Umbilical cord (tissue), 2 donors: ENCODE measurements around the gene CMA1. TPM values are rescaled to one million over a fixed set of nuclear protein-coding genes. Genes with fewer than 3 reads are reported as not detected.
"Not testable (repeated sequence)": the region's sequence is repeated elsewhere in the genome, so short reads cannot be mapped to it uniquely, and the experiment has no call there.

ENCODE experiments used
- DNase-seq: peaks from one replicate; pipeline ENCODE4 v3.0.0-alpha.2; 2015; ENCODE audit warnings: low spot score
- total RNA-seq: library from RNA; depleted of rRNA; stranded (reverse); fragments of >200 nt; gene quantifications from one replicate; pipeline ENCODE4 v1.2.3, GENCODE V29; 2014; ENCODE audit warnings: low replicate concordance; ENCODE audit not compliant: insufficient read depth

Gene CMA1
- total RNA-seq: not detected

DNA sequence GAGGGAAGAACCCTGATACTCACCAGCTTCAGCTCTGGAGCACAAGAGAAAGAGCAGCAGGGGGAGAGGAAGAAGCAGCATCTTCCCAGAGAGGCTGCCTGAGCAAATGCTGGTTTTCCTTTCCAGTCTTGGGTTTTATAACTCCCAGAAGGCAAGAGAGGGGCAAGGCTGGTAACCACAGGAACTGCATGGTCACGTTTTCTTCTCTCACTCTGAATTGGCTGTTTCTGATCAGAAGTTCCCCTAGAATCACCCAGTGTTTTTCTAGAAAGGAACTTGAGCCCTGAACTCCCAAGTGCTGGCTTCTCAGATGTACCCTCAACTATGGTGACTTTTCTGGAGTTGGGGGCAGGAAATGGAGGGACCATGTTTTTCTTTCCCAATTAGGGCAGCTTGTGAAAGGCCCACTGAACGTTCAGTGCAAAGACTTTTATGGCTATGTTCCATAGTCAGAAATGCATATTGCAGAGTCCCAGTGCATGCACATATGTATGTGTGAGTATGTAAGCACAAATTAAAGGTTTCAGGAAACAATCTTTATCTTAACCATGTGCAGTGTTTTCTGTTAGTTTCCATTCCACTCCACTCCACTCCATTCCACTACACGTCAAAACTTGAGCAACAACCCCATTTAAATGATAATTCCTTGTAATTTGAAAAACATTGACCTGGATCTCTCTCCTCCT lies at the start of gene CMA1:
Gene CMA1 (minus strand): TSS at position 111 of the 686 bp plus-strand sequence. CDS start 30 bp downstream, at position 81.
- no peak for DNase-seq

DNA sequence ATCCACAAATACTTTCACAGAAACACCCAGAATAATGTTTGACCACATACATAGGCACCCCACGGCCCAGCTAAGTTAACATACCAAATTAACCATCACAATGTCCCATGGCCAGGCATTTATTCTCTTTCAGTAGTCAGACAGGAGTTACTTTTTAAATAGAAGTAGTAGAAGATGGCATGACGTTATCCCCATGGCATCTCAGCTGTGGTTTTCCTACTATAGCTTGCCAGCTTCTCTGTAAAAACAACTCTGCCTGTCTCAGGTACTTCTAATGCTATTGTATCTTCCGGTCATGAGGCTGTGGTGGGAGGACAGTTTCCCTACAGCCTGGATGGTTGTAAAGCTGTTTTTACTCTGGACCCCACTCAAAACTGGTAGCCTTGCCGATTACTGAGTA lies 48.7 kb upstream of the CMA1 start:
- no peak for DNase-seq

DNA sequence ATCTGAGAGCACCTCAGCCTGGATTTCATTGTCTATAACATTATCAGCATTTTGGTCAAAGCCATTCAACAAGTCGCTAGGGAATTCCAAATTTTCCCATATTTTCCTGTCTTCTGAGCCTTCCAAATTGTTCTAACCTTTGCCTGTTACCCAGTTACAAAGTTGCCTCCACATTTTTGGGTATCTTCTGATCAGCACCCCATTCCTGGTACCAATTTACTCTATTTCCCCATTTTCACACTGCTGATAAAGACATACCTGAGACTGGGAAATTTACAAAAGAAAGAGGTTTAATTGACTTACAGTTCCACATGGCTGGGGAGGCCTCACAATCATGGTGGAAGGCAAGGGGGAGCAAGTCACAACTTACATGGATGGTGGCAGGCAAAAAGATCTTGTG lies 41.0 kb upstream of the CMA1 start:
- DNase-seq: not testable (repeated sequence)

- no peak for DNase-seq
These were observed 34.4 kb upstream of the CMA1 start for GRCh38 chr14:24542346-24542936.

- DNase-seq: no peak
These were observed 27.7 kb upstream of the CMA1 start for GRCh38 chr14:24535737-24536136.

GRCh38 chr14:24534286-24534685 lies 26.2 kb upstream of the CMA1 start:
- DNase-seq: no peak

- DNase-seq: not testable (repeated sequence)
These were observed 18.0 kb upstream of the CMA1 start for GRCh38 chr14:24525877-24526620.

- DNase-seq: no peak
These were observed 10.8 kb upstream of the CMA1 start for GRCh38 chr14:24518851-24519250.

- DNase-seq: no peak
These were observed 6.1 kb upstream of the CMA1 start for GRCh38 chr14:24514209-24514608.

DNA sequence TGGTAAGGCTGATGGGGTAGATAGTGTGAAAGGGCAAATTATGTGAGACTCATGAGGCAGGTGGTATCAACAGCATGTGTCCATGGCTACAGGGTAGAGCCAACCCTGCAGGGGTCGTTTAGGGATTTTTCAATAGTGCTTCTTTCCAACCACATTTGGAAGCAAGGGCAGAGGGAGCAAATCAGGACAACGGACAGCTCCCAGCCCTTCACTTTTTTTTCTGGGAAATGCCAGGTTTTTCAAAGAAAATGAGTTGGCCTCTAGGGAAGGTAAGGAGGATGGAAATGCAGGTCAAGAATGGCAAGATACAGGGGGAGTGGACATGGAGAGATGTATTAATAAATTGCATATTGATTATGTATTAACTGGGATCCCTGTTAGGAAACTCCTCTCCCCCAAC lies 4.9 kb upstream of the CMA1 start:
- DNase-seq: no peak

GRCh38 chr14:24506443-24506842 lies 1.6 kb downstream of the CMA1 start:
- DNase-seq: no peak

GRCh38 chr14:24504425-24504950 lies 3.6 kb downstream of the CMA1 start:
- no peak for DNase-seq

GRCh38 chr14:24491586-24492408 lies 16.3 kb downstream of the CMA1 start:
- not testable (repeated sequence) for DNase-seq

- no peak for DNase-seq
These were observed 24.3 kb downstream of the CMA1 start for GRCh38 chr14:24483604-24484252.

DNA sequence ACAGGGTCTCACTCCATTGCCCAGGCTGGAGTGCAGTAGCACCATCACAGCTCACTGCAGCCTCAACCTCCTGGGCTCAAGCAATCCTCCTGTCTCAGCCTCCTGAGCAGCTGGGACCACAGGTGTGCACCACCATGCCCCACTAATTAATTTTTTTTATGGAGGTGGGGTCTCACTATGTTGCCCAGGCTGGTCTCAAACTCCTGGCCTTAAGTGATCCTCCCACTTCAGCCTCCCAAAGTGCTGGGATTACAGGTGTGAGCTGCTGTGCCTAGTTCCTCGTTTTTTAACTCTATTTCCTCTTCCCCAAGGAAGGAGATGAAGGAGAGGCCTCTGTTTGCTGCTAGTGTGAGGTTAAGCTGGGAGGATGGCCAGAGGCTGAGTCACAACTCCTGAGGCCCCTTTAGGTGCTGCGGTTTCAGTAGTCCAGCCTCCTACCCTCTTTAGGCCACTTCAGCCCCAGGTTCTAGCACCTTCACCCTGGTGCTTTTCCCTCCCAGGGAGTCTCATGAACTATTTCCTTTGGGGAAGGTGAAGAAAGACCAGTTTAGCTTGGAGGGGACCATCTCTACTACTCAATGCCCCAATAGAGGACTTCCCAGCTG lies 25.3 kb downstream of the CMA1 start:
- DNase-seq: not testable (repeated sequence)

DNA sequence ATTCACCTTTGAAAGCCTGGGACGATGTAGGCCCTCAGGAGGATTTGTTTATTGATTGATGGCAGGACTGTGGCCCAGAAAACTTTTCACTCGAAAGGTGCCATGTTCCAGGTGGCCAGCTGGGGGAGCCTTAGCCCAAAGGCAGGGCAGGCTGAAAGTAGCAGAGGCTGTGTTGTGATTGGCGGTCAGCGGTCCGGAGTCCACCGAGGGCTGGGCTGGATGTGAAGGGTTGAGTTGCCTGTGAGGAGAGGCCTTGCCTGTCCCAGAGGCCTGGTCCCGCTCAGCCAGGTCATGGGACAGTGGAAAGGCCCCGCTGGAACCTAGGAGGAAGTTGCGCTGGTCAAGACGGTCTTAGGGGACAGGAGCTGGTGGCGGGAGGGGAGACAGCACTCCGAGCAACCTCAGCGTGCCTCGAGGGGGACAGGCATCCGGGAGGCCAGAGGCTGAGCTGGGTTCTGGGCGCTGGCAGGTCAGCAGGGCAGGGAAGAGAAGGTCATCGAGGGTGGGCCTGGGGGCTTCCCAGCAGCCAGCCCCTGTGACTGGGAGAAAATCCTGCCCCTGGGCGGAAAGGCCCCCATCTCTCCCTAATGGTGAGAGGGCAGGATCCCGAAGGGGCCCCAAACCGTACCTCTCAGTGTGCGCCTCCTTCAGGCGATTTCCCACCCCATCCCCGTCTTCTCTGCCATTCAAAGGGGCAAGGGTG lies 26.3 kb downstream of the CMA1 start:
- DNase-seq: no peak

DNA sequence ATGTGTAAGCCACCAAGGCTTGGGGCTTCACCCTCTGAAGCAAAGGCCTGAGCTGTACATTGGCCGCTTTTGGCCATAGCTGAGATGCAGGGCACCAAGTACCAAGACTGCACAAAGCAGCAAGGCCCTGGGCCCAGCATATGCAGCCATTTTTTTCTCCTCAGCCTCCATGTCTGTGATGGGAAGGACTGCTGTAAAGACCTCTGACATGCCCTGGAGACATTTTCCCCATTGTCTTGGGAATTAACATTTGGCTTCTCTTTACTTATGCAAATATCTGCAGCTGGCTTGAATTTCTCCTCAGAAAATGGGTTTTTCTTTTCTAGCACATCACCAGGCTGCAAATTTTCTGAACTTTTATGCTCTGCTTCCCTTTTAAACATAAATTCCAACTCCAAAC lies 28.1 kb downstream of the CMA1 start:
- not testable (repeated sequence) for DNase-seq

- DNase-seq: no peak
These were observed 32.8 kb downstream of the CMA1 start for GRCh38 chr14:24475261-24475660.

GRCh38 chr14:24473211-24473610 lies 34.9 kb downstream of the CMA1 start:
- no peak for DNase-seq

DNA sequence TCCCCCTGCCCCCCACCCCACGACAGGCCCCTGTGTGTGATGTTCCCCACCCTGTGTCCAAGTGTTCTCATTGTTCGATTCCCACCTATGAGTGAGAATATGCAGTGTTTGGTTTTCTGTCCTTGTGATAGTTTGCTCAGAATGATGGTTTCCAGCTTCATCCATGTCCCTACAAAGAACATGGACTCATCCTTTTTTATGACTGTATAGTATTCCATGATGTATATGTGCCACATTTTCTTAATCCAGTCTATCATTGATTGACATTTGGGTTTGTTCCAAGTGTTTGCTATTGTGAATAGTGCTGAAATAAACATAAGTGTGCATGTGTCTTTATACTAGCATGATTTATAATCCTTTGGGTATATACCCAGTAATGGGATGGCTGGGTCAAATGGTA lies 37.6 kb downstream of the CMA1 start:
- DNase-seq: not testable (repeated sequence)
